Kidney epithelial cell (primary cell): Measurements from ENCODE around the gene POTEH. TPM values are rescaled to one million over a fixed set of nuclear protein-coding genes. Genes with fewer than 3 reads are reported as not detected.
"Not testable (repeated sequence)": the region's sequence is repeated elsewhere in the genome, so short reads cannot be mapped to it uniquely, and the experiment has no call there.

Source experiments
- DNase-seq: peaks from one replicate; pipeline ENCODE4 v3.0.0-alpha.2; 2010; ENCODE audit warnings: low read depth
- H3K27me3 ChIP-seq: 2 replicates; pipeline ENCODE4 v1.6.0; 2011; ENCODE audit warnings: low read length; ENCODE audit not compliant: control insufficient read depth, insufficient read depth
- H3K36me3 ChIP-seq: 2 replicates; pipeline ENCODE4 v1.5.1; 2011; ENCODE audit warnings: low read length; ENCODE audit not compliant: control insufficient read depth, insufficient read depth
- H3K4me3 ChIP-seq: 2 replicates; pipeline ENCODE4 v1.5.1; 2011; ENCODE audit warnings: low read depth, mild to moderate bottlenecking, control low read depth, low read length
- total RNA-seq: library from RNA; depleted of rRNA; stranded (reverse); fragments of >200 nt; gene quantifications from 2 replicates; pipeline ENCODE4 v1.2.3, GENCODE V29; 2015

POTEH gene
- total RNA-seq, 1 donor from 2014 or later = not detected

GRCh38 chr22:15761151-15761777, 71.4 kb downstream of the POTEH start:
- H3K27me3 ChIP-seq, H3K36me3 ChIP-seq, H3K4me3 ChIP-seq, DNase-seq: not testable (repeated sequence)

GRCh38 chr22:15763559-15763958, 73.7 kb downstream of the POTEH start:
- H3K27me3 ChIP-seq, DNase-seq, H3K4me3 ChIP-seq, H3K36me3 ChIP-seq: not testable (repeated sequence)

Other genes with a start within 250 kb of the POTEH start
- not detected in 2 replicates for gene OR11H1, start 161.8 kb upstream of the POTEH start, total RNA-seq